HG02642 (cell line): ENCODE measurements around the gene CHST12.

Experiments
- ATAC-seq: cut with Tn5 transposase; IDR thresholded peaks from one replicate; pipeline ENCODE4 v1.9.1; 2021; ENCODE audit warnings: mild to moderate bottlenecking; ENCODE audit not compliant: unreplicated experiment, poor library complexity

The CHST12 gene

GRCh38 chr7:2494191-2495130 is 91.0 kb downstream of the CHST12 start:
- no peak for ATAC-seq

GRCh38 chr7:2495418-2496299 is 92.2 kb downstream of the CHST12 start:
- no peak for ATAC-seq

- ATAC-seq, result no peak
These were observed 93.0 kb downstream of the CHST12 start for GRCh38 chr7:2496375-2496774.

- ATAC-seq, result no peak
These were observed 93.7 kb downstream of the CHST12 start for GRCh38 chr7:2497065-2497464.

- ATAC-seq, result no peak
These were observed 94.3 kb downstream of the CHST12 start for GRCh38 chr7:2497500-2498336.
